ENCODE measurements around the gene NRXN3.

Gene NRXN3

GRCh38 chr14:79331830-79332229 is 1161.7 kb downstream of the NRXN3 start:
- DNase-seq = no peak

DNA sequence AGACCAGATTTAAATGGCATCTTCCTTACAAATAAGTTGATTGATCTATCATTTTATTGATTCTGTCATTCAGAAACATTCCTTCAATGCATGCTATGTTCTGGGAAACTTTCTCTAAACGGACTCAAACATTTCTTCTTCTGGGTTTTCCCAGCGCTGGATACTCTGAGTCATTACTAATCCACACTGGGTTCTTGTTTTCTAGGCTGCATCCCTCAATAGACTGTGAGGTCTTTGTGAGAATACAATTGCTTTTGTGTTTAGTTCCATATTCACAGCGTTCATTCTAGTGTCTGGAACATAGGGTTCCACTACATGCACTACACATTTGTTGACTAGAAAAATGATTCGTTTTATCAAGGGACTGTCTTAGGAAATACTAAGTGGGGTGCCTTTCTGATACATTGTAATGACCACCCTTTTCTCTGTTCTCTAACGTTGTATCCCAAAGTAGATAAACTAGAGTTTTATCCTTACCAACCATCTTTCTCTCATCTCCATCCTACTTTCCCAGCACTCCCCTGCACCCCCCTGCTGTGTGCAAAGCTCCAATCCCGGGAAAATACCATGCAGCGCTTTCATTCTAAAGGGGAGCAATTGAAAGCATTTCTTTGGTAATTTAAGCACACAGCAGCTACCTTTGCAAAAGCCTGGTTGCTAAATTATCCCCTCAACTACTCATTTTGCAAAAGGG is 1162.5 kb downstream of the NRXN3 start:
- no peak for DNase-seq

- no peak for DNase-seq
These were observed 1163.0 kb downstream of the NRXN3 start for GRCh38 chr14:79333198-79333546.

DNA sequence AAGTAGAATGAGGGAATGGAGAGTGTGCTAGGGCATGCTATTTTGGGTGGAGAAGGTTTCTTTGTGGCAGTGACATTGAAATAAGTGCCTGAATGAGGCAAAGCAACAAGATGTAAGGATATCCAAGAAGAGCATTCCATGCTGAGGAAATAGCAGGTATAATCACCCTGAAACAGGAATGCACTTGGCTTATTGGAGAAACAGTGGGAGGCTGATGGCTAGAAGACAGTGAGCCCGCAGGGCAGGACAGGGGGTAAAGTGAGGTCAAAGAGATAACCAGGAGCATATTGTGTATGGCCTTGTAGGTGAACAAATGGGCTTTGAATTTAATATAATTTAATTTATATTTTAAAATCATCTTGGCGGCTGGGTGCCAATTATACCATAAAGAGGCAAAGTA is 1164.1 kb downstream of the NRXN3 start:
- no peak for DNase-seq

DNA sequence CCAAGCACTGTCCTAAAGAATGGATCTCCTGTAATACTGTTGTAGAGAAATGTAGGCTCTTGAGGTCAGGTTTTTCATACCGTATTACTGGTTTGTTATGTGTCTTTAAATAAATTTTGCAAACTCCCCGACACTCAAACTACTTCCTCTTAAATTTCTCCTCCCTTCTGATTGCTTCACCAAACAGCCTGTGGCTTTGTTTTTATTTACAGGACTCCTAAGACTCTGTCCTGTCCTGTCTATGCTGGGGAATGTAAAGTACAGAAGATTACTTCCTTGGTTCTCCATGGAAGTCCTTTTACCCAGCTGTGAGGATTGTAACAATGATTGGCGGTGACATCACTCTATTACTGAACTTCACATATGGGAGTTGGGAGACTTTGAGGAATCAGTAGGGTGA is 1167.6 kb downstream of the NRXN3 start:
- no peak for DNase-seq

GRCh38 chr14:79342942-79343341 is 1172.8 kb downstream of the NRXN3 start:
- DNase-seq = no peak

DNA sequence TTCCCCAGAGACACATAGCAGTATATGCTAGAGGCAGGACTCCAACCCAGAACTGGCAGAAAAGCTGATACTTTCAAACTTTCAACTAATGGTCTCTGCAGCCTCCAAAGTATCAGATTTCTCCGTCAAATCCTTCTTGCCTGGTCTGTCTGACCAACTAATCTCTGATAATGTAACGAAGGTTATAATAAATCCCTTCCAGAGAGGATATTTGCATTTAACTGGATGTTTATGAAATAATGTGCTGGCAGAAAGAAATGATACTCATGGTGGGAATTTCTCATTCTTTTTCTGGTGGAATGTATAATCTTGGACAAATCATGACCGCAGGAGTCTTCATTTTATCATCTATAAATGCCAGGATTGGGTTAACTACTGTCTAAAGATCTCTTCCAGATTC is 1180.8 kb downstream of the NRXN3 start:
- DNase-seq = no peak

DNA sequence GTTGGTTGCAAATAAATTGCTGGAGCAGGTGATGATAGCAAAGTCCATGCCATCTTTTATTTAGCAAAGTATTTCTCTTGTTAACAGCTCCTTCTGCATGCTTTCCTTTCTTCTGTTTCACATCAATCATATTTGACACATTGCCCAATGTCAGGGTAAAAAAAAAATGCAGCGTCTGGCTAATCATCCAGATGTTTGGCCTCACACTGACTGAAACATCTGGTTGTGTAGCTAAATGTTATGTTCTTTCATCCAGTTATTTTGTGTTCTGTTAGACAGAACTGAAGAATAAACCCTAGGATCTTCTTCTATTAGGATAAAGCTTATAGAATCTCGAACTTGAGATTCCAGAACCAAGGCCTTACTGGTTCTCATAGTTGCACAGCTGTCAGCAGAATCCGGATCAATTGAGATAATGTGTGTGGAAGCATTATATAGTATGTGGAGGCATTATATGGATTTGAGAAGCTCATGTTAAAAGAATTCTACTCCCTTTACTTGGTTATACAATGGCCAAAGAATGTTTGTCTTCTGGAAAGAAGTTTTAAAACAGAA is 1182.0 kb downstream of the NRXN3 start:
- no peak for DNase-seq

DNA sequence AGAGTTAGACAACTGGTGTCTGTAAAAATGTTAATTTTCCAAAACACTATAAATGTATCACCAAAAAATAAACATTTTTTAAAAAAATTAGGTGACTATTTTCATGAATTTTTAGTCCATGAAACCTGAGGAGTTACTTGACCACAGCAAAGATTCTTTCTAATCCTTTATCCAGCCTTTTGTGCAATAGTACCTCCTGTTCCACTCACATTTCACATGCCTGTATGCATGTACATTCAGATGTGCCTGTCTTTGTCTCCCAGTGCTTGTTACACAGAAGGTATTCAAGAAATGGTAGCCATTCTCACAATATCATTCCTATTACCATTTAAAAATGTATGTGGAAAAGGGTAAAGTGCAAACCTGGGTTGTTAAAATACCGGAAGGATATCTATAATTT is 1184.2 kb downstream of the NRXN3 start:
- no peak for DNase-seq

- DNase-seq = no peak
These were observed 1185.9 kb downstream of the NRXN3 start for GRCh38 chr14:79356040-79356439.

DNA sequence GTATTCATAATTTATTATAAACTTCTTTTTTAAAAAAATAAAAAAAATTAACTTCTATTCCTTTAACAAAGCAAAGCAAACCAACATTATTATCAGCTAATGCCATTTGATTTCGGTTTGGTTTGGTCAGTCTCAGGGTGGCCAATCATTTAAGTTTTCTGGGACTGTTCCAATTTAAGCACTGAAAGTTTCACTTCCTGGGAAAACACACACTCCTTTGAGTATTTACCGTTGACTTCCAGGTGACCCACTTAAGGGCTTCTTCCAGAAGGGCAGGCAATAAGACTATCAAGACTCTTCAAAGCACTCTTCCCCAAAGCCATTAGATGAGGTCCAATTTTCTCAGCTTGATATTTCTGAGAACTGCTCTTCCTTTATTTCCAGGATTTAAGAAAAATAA is 1187.1 kb downstream of the NRXN3 start:
- DNase-seq = no peak

DNA sequence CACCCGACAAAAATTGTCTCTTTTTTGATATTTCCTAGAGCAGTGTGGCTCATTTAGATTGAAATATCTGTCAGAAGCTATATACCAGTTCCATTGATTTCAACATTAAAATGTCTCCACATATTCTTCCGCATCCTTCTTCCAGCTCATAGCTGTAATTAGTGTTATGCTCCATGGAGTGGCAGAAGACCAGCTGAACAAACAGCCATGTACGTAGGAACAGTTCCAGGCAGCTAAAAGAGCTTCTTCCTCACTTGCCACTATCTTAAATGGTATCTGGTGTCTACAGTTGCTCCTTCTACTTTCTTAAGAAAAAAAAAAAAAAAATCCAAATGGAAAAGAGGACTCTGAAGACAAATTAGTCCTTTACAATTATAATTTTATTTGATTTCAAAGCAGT is 1193.1 kb downstream of the NRXN3 start:
- DNase-seq = peak; percentile 2

GRCh38 chr14:79369359-79370332 is 1199.5 kb downstream of the NRXN3 start:
- DNase-seq = no peak

- DNase-seq = no peak
These were observed 1200.8 kb downstream of the NRXN3 start for GRCh38 chr14:79370969-79371368.

- DNase-seq = no peak
These were observed 1203.3 kb downstream of the NRXN3 start for GRCh38 chr14:79373451-79373850.

DNA sequence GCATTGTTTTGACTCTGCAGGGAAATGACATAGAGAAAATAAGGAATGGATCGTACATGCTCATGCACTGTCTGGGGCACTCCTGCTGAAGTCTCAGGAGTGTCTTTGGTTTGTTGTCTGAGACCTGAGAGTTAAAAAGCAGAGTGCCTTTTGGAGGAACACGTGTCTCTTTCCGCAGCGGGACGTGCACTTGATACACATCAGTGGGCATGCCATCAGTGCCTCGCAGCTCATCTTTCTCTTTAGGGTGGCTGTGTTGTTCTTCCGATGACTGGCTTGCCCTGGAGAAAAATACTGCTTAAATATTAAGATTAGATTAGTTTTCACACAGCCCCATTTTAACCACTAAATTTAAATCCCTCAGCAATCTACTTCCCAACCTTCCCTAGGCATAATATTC is 1205.2 kb downstream of the NRXN3 start:
- no peak for DNase-seq

- DNase-seq = no peak
These were observed 1206.4 kb downstream of the NRXN3 start for GRCh38 chr14:79376557-79376956.

DNA sequence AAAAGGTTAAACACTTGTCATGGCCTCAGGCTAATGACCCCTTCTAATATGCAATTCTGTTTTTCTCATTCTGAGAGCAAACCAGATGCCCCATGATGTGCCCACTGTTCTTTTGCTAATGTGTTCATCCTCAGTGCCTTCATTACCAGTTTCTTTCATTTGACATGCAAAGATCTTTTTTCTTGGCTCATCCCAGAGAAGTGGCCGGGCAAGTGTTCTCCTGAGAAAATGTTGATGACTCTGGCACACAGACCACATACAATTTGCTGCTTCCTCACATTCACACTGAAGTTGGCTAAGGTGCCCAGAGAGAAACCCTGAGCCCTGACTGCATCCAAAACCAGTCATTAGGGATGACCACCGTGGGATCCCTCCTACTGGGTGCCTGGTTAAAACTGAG is 1207.8 kb downstream of the NRXN3 start:
- DNase-seq = no peak

DNA sequence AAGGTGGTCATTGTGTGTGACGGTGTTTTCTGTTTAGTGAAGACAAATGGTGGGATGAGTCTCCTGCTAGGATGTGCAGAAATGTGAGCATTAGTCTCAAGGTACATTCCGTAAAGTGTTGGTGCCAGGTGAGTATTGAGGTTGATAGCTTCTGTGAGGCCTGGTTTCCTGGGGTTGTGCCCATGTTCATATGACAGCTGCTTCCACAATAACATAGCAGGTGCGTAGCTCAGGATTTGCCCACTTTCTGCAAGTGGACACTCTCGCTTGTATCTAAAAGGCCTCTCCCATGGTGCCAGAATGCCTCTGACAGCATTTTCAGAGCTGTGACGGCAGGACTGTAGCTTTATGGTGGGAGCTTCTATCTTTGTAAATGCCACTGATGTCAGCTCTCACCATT is 1209.1 kb downstream of the NRXN3 start:
- DNase-seq = no peak

DNA sequence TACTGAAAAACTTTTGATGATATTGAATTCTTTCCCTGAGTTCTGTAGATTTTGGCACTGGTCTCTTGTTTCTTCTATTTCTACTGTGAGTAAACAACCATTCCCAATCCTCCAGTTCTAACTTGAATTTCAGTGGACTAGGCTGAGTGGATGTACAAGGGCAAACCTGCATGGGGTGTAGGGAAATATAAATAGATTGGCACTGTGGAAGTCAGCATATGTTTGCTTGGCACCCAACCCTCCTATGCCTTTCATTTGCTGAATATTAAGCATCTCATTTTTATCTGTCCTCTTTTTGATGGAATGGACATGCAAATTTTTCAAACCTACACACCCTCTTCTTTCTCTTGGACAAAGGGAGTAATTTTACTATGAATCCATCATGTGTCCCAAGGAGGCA is 1212.9 kb downstream of the NRXN3 start:
- DNase-seq = no peak

GRCh38 chr14:79383475-79383874 is 1213.3 kb downstream of the NRXN3 start:
- no peak for DNase-seq

- no peak for DNase-seq
These were observed 1224.9 kb downstream of the NRXN3 start for GRCh38 chr14:79395061-79395460.

GRCh38 chr14:79404874-79405511 is 1234.8 kb downstream of the NRXN3 start:
- no peak for DNase-seq

- DNase-seq = no peak
These were observed 1235.3 kb downstream of the NRXN3 start for GRCh38 chr14:79405512-79405910.

Measured in DMS153 (cell line).